ENCODE data around the gene PPRC1.

Gene PPRC1

DNA sequence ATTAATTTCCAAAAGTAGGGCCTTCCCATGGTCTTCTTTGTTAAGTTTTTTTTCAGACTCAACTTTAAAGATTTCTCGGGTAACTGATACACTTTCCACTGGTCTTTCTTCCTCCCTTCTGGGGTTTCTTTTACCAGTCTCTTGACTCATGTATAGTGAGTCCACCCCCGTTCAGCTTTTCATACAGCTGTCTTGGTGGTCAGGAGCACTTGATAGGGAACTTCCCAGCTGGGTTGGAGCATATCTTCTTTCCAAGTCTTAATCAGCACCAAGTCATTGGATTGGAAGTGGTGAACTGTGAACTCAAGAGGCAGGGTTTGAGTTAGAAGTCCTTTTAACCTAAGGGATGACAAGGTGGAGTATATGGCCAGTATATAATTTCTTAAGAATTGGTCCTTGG lies 64.1 kb downstream of the PPRC1 start:
- DNase-seq: no peak

DNA sequence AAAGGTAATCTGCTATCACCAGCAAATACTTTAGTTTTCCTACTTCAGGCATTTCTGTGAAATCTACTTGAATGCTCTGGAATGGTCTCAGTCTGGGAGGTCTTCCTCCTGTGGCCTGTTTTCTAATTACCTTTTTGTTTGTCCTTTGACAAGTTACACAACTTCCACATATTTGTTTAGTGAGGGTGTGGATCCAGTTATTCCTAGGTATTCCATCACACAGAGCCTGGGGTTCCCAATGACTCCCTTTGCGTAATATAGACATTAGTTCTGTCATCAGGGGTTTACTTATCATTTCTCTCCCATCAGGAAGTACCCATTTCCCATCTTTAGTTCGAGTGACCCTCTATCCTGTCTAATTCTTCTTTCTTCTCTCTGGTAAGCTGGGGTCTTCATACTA lies 65.2 kb downstream of the PPRC1 start:
- no peak for DNase-seq

All from activated CD4-positive, alpha-beta T cell treated with anti-CD3 and anti-CD28 coated beads, Interleukin-10, Interleukin-2, amounts not matched to agents 100 ng/mL and 50 ng/mL, durations not matched to agents 16 hours and 8 hours (primary cell).